IPS-20b (cell line): Measurements from ENCODE around the gene ARMC9.

Source experiments
- H3K27ac ChIP-seq: one replicate; pipeline ENCODE4 v1.5.1; 2013; ENCODE audit warnings: low read length
- H3K27me3 ChIP-seq: 2 replicates; pipeline ENCODE4 v1.6.1; 2013; ENCODE audit warnings: mild to moderate bottlenecking, low read length, inconsistent platforms; ENCODE audit not compliant: insufficient read depth
- H3K36me3 ChIP-seq: 2 replicates; pipeline ENCODE4 v1.6.1; 2013; ENCODE audit warnings: low read depth, mild to moderate bottlenecking, inconsistent platforms, low read length, moderate library complexity; ENCODE audit not compliant: insufficient read depth
- H3K4me1 ChIP-seq: 2 replicates; pipeline ENCODE4 v1.6.1; 2013; ENCODE audit warnings: mild to moderate bottlenecking, control low read depth, inconsistent platforms, low read length, moderate library complexity; ENCODE audit not compliant: insufficient read depth
- H3K4me3 ChIP-seq: 2 replicates; pipeline ENCODE4 v1.5.1; 2013; ENCODE audit warnings: mild to moderate bottlenecking, low read length, inconsistent platforms
- H3K9ac ChIP-seq: 2 replicates; pipeline ENCODE4 v1.6.1; 2013; ENCODE audit warnings: low read depth, mild to moderate bottlenecking, inconsistent platforms, low read length, moderate library complexity
- H3K9me3 ChIP-seq: 2 replicates; pipeline ENCODE4 v1.6.1; 2013; ENCODE audit warnings: mild to moderate bottlenecking, low read depth, low read length, inconsistent platforms; ENCODE audit not compliant: insufficient read depth

ARMC9 gene, protein sequence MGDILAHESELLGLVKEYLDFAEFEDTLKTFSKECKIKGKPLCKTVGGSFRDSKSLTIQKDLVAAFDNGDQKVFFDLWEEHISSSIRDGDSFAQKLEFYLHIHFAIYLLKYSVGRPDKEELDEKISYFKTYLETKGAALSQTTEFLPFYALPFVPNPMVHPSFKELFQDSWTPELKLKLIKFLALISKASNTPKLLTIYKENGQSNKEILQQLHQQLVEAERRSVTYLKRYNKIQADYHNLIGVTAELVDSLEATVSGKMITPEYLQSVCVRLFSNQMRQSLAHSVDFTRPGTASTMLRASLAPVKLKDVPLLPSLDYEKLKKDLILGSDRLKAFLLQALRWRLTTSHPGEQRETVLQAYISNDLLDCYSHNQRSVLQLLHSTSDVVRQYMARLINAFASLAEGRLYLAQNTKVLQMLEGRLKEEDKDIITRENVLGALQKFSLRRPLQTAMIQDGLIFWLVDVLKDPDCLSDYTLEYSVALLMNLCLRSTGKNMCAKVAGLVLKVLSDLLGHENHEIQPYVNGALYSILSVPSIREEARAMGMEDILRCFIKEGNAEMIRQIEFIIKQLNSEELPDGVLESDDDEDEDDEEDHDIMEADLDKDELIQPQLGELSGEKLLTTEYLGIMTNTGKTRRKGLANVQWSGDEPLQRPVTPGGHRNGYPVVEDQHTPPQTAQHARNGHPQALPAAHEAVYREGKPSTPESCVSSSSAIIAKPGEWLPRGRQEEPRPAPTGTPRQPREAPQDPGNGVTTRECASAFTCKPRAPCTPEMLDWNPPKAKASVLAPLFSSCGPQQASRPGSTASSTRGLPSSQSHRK

GRCh38 chr2:231198291-231199173 is at the start of gene ARMC9:
ARMC9 (plus strand) TSS chr2:231198631; CDS start chr2:231206239, 7,608 bp downstream.
- Histone ChIP-seq H3K9ac (peak within 1 kb of the TSS; percentile 89; the same call in 1 of the 2 replicates), H3K27ac (peak within 1 kb of the TSS; percentile 91)

DNA sequence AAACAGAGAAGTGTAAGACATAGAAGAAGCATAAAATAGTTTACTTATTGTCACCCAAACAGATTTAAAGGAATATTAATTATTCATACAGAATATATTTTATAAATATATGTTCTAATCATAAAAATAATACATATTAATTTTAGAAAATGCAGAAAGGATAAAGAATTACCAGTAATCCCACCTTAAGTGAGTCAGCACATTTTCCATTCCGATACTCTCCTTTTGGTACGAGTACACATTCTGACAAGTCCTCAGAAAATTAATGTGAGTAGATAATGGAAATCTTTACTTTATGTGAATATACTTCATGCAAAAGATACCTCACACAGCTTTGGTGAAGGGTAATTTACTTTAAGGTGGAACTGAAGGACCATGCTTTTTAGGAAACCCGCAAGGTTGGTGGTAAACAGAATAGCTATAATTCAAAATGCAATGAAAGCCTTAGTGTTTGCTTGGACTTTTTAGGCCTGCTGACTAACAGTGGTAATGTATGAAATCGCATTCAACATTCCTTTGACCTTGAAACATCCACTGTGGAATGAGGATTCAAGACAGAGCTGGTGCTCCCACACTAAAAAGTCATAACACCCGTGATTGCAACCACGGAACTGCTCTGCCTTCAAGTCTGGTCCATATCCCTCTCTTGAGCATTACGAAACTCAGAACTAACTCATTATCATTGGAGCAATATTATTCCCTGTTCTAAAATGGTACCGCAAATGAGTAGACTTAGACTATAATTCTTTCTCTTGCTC is 45.5 kb upstream of the ARMC9 start:
- H3K9me3 ChIP-seq: no peaks in the 10 kb centered on the region
- no peaks in the 10 kb centered on the region for H3K4me1 ChIP-seq
- H3K4me3 ChIP-seq: no peak overlapping the region
- H3K9ac ChIP-seq: no peak overlapping the region
- no peaks in the 10 kb centered on the region for H3K27me3 ChIP-seq
- H3K27ac ChIP-seq: no peak overlapping the region
- H3K36me3 ChIP-seq: peaks cover 56% of the 10 kb centered on the region

More at GRCh38 chr2:231198291-231199173, at the start of gene ARMC9:
- H3K36me3 ChIP-seq: 0 out of 2 replicates have a peak, but pooled peaks cover 4% of the 10 kb centered on the region
- H3K4me3 ChIP-seq: peak within 1 kb of the TSS; percentile 92
- H3K27me3 ChIP-seq: no peaks in the 10 kb centered on the region
- peaks cover 7% of the 10 kb centered on the region; the same call in 1 of the 2 replicates for H3K4me1 ChIP-seq
- no peaks in the 10 kb centered on the region for H3K9me3 ChIP-seq

GRCh38 chr2:231159306-231159705 is 39.1 kb upstream of the ARMC9 start:
- peaks cover 53% of the 10 kb centered on the region for H3K36me3 ChIP-seq

DNA sequence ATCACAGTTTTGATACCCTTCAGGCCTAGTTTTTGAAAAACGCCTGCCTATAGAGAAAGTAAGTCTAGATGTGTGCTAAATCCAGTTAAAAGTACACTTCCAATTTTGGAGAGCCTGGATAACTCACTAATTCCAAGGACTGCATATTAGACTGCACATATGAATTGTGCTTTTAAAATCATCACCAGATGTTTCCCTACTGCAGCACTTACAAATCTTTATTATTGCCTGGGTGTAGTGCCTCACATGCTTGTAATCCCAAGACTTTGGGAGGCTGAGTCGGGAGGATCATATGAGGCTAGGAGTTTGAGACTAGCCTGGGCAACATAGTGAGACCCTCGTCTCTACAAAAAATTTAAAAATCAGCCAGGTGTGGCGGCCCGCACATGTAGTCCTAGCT is 37.7 kb upstream of the ARMC9 start:
- H3K4me3 ChIP-seq: no peak overlapping the region
- no peaks in the 10 kb centered on the region for H3K9me3 ChIP-seq
- peaks cover 13% of the 10 kb centered on the region for H3K4me1 ChIP-seq
- peaks cover 55% of the 10 kb centered on the region for H3K36me3 ChIP-seq
- H3K27me3 ChIP-seq: no peaks in the 10 kb centered on the region
- no peak overlapping the region for H3K9ac ChIP-seq
- no peak overlapping the region for H3K27ac ChIP-seq

More at GRCh38 chr2:231159306-231159705, 39.1 kb upstream of the ARMC9 start:
- Histone ChIP-seq H3K9ac (no peak overlapping the region), H3K4me1 (peaks cover 13% of the 10 kb centered on the region), H3K27ac (no peak overlapping the region), H3K9me3 (no peaks in the 10 kb centered on the region), H3K27me3 (no peaks in the 10 kb centered on the region), H3K4me3 (no peak overlapping the region)

- H3K27me3 ChIP-seq: no peaks in the 10 kb centered on the region
- peaks cover 62% of the 10 kb centered on the region for H3K36me3 ChIP-seq
- H3K4me3 ChIP-seq: no peak overlapping the region
- H3K9me3 ChIP-seq: no peaks in the 10 kb centered on the region
- no peak overlapping the region for H3K27ac ChIP-seq
- no peak overlapping the region for H3K9ac ChIP-seq
- H3K4me1 ChIP-seq: peaks cover 13% of the 10 kb centered on the region
Measured at GRCh38 chr2:231161252-231161839, 37.1 kb upstream of the ARMC9 start.

DNA sequence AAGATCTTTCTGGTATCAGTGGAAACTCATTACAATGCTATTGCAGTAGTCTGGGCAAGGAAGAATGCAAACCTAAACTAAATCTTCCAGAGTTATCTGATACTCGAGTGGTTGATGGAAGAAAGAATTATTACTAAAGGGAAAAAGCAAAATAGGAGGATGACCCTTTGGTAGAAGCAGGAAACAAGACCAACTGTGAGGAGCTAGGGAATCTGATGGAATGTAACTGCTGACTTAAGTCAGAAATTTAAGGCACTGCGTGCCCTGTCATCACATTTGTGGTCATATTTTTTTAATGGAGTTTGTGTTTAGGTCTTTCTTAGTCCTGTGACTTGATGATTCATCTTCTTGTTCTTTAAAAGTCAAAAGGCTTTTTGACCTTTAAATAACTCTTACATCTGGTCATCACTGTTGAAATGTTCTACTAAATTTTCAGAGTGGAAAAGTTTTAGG is 36.5 kb upstream of the ARMC9 start:
- Histone ChIP-seq H3K27me3 (no peaks in the 10 kb centered on the region), H3K36me3 (peaks cover 64% of the 10 kb centered on the region), H3K27ac (no peak overlapping the region), H3K4me1 (peaks cover 13% of the 10 kb centered on the region), H3K4me3 (no peak overlapping the region), H3K9me3 (no peaks in the 10 kb centered on the region), H3K9ac (no peak overlapping the region)

GRCh38 chr2:231163011-231163410 is 35.4 kb upstream of the ARMC9 start:
- peaks cover 74% of the 10 kb centered on the region for H3K36me3 ChIP-seq
- no peak overlapping the region for H3K27ac ChIP-seq
- H3K27me3 ChIP-seq: no peaks in the 10 kb centered on the region
- H3K4me3 ChIP-seq: peak overlapping the region; percentile 17; the same call in 1 of the 2 replicates
- no peaks in the 10 kb centered on the region for H3K9me3 ChIP-seq
- H3K4me1 ChIP-seq: peaks cover 13% of the 10 kb centered on the region
- H3K9ac ChIP-seq: no peak overlapping the region

GRCh38 chr2:231163414-231164095 is 34.9 kb upstream of the ARMC9 start:
- peak overlapping the region; percentile 17; the same call in 1 of the 2 replicates for H3K4me3 ChIP-seq
- H3K27ac ChIP-seq: no peak overlapping the region
- no peaks in the 10 kb centered on the region for H3K27me3 ChIP-seq
- peaks cover 80% of the 10 kb centered on the region for H3K36me3 ChIP-seq
- H3K4me1 ChIP-seq: peaks cover 13% of the 10 kb centered on the region
- no peak overlapping the region for H3K9ac ChIP-seq
- H3K9me3 ChIP-seq: no peaks in the 10 kb centered on the region

- Histone ChIP-seq H3K4me3 (no peak overlapping the region), H3K9ac (no peak overlapping the region), H3K27ac (no peak overlapping the region), H3K9me3 (no peaks in the 10 kb centered on the region), H3K4me1 (peaks cover 13% of the 10 kb centered on the region), H3K36me3 (peaks cover 92% of the 10 kb centered on the region), H3K27me3 (no peaks in the 10 kb centered on the region)
Measured at GRCh38 chr2:231167745-231168459, 30.5 kb upstream of the ARMC9 start.
